HepG2 (cell line): ENCODE results near the gene MRPS11. TPM values are rescaled to one million over a fixed set of nuclear protein-coding genes. Genes with fewer than 3 reads are reported as not detected.
A peak's percentile ranks its signal among the peaks of the same experiment; 100 is the strongest.

ENCODE experiments used
- ATAC-seq: fragments of 200-7000 bp; cut with Tn5 transposase; 3 replicates; pipeline ENCODE4 v1.9.1; 2020; ENCODE audit warnings: mild to moderate bottlenecking, moderate library complexity
- BruUV-seq: library from RNA; stranded (reverse); fragments of 400-500 nt; replicated peaks from 2 replicates; lab custom pipeline; 2021; lab: Mats Ljungman, UMichigan
- CTCF ChIA-PET: fragments of 300-600 bp; formaldehyde crosslinking; extraction: SDS; loops from one replicate; lab custom pipeline; 2021; ENCODE audit warnings: low total read pairs, inconsistent platforms, low intra/inter-chr PET ratio; lab: Yijun Ruan, JAX
- POLR2A ChIA-PET: fragments of 350-600 bp; sonication (Branson Sonifier 250); formaldehyde crosslinking; loops from one replicate; lab custom pipeline; 2020; ENCODE audit warnings: antibody characterized with exemption, inconsistent platforms; lab: Yijun Ruan, JAX
- DNase-seq: peaks from one replicate; pipeline ENCODE4 v3.0.0-alpha.2; 2015; ENCODE audit warnings: low spot score
- FAIRE-seq: peaks from 3 replicates; lab custom pipeline; 2011; peaks lifted over from hg19 to GRCh38; lab: Jason Lieb, UNC
- H2AFZ ChIP-seq: one replicate; pipeline ENCODE4 v1.6.1; 2011; ENCODE audit warnings: low read length, inconsistent platforms
- H3K27ac ChIP-seq: fragments of 300-600 bp; 3 replicates; pipeline ENCODE4 v1.8.0; 2011; ENCODE audit warnings: mixed run types, mild to moderate bottlenecking, mixed read lengths, low read length, inconsistent platforms; ENCODE audit not compliant: insufficient read depth; ENCODE audit errors: extremely low read length
- H3K27me3 ChIP-seq, 2 experiments: fragments of 200-600 bp in 1 of 2; 2 replicates in 1 of 2; 3 replicates in 1 of 2; pipeline versions ENCODE4 v1.6.0 to v1.8.0; 2011; ENCODE audit warnings: low read length in 2 of 2, mild to moderate bottlenecking in 2 of 2, moderate library complexity in 2 of 2, inconsistent platforms in 1 of 2; ENCODE audit not compliant: insufficient read depth in 2 of 2, control insufficient read depth in 1 of 2
- H3K36me3 ChIP-seq, 2 experiments: fragments of 200-600 bp in 1 of 2; replicated peaks in 1 of 2; 2 replicates in 1 of 2; 3 replicates in 1 of 2; pipeline versions ENCODE4 v1.5.1 to v1.8.0; 2011; ENCODE audit warnings: low read length in 2 of 2, inconsistent platforms in 1 of 2; ENCODE audit not compliant: insufficient read depth in 2 of 2, control insufficient read depth in 1 of 2
- H3K4me1 ChIP-seq: 2 replicates; pipeline ENCODE4 v1.5.1; 2012; ENCODE audit warnings: low read length, inconsistent platforms; ENCODE audit not compliant: insufficient read depth
- H3K4me2 ChIP-seq: 2 replicates; pipeline ENCODE4 v1.6.0; 2011; ENCODE audit warnings: low read depth, low read length, inconsistent platforms
- H3K4me3 ChIP-seq, 3 experiments: fragments of 200-600 bp in 1 of 3; sonication (generic), shearing (Covaris generic) in 1 of 3; replicated peaks in 1 of 3; 2 replicates each; pipeline ENCODE4 v1.5.1; 2011 to 2016; ENCODE audit warnings: low read length in 3 of 3, inconsistent platforms in 2 of 3, low read depth in 2 of 3, mild to moderate bottlenecking in 2 of 3, control low read depth in 1 of 3, mixed read lengths in 1 of 3; ENCODE audit not compliant: insufficient read depth in 1 of 3
- H3K79me2 ChIP-seq: one replicate; pipeline ENCODE4 v1.6.1; 2011; ENCODE audit warnings: low read length, inconsistent platforms; ENCODE audit not compliant: insufficient read depth
- H3K9ac ChIP-seq: 2 replicates; pipeline ENCODE4 v1.6.0; 2011; ENCODE audit warnings: mild to moderate bottlenecking, low read depth, low read length, inconsistent platforms; ENCODE audit not compliant: insufficient read depth
- H3K9me3 ChIP-seq: 2 replicates; pipeline ENCODE4 v1.5.1; 2012; ENCODE audit warnings: mild to moderate bottlenecking, low read length
- H4K20me1 ChIP-seq: 2 replicates; pipeline ENCODE4 v1.6.0; 2011; ENCODE audit warnings: inconsistent platforms, mild to moderate bottlenecking, low read length, moderate library complexity; ENCODE audit not compliant: insufficient read depth
- MAFF ChIP-seq: IDR thresholded peaks from 2 replicates; pipeline ENCODE4 v1.6.1; 2011; ENCODE audit warnings: low read depth, low read length, improper control_type of control experiment
- MAFK ChIP-seq, 2 experiments: IDR thresholded peaks in 1 of 2; conservative IDR thresholded peaks in 1 of 2; 2 replicates each; pipeline ENCODE4 v1.6.1; 2011; ENCODE audit warnings: improper control_type of control experiment in 2 of 2, low read length in 2 of 2
- ZC3H4 ChIP-seq: sonication (generic); formaldehyde crosslinking; IDR thresholded peaks from 2 replicates; pipeline ENCODE4 v1.4.0; 2020; ENCODE audit warnings: missing genetic modification reagents, borderline replicate concordance
- ZEB1 ChIP-seq: IDR thresholded peaks from 2 replicates; pipeline ENCODE4 v1.6.1; 2012; ENCODE audit warnings: mild to moderate bottlenecking, low read depth, inconsistent platforms; ENCODE audit not compliant: insufficient replicate concordance
- ZNF17 ChIP-seq: sonication (generic); formaldehyde crosslinking; IDR thresholded peaks from 2 replicates; pipeline ENCODE4 v1.5.0; 2020; ENCODE audit warnings: mild to moderate bottlenecking, missing genetic modification reagents
- ZNF275 ChIP-seq: sonication (generic); formaldehyde crosslinking; IDR thresholded peaks from 2 replicates; pipeline ENCODE4 v1.8.0; 2022; ENCODE audit warnings: missing genetic modification reagents, mild to moderate bottlenecking, inconsistent platforms, borderline replicate concordance
- ZNF329 ChIP-seq: sonication (generic); formaldehyde crosslinking; IDR thresholded peaks from 2 replicates; pipeline ENCODE4 v1.9.0; 2021; ENCODE audit warnings: low read depth, mild to moderate bottlenecking, missing genetic modification reagents
- ZNF383 ChIP-seq: sonication (generic); formaldehyde crosslinking; IDR thresholded peaks from 2 replicates; pipeline ENCODE4 v1.4.0; 2020; ENCODE audit warnings: missing genetic modification reagents, mild to moderate bottlenecking, borderline replicate concordance
- ZNF761 ChIP-seq: sonication (generic); formaldehyde crosslinking; conservative IDR thresholded peaks from 2 replicates; pipeline ENCODE4 v1.4.0; 2020; ENCODE audit warnings: mild to moderate bottlenecking, missing genetic modification reagents
- WGBS: methylation state at CpG from one replicate; pipeline ENCODE4 v1.1.6; 2017; ENCODE audit warnings: low lambda C conversion rate; 5-methylcytosine and 5-hydroxymethylcytosine counted together
- in situ Hi-C: cut with HindIII; loops from 2 replicates; pipeline ENCODE4 v1.10.0; 2017; ENCODE audit warnings: low pct_unique_long_range_greater_than_20kb; ENCODE audit not compliant: extremely low pct_ligation_motif_present
- intact Hi-C: fragments of 100-400 bp; cut with micrococcal nuclease; formaldehyde crosslinking; loops from one replicate; pipeline ENCODE4 v1.10.0; 2022; ENCODE audit not compliant: unreplicated experiment
- polyA plus RNA-seq, 8 experiments: library from polyadenylated mRNA; depleted of rRNA in 3 of 8; stranded (reverse) in 7 of 8; unstranded in 1 of 8; fragments of >200 nt; fragmentation: Illumina TruSeq in 4 of 8; extraction: Trizol in 4 of 8; gene quantifications; 2 replicates each; pipeline versions ENCODE4 v1.2.1 to v1.2.3, GENCODE V29; 2011 to 2016; ENCODE audit warnings: low read depth in 4 of 8, missing spikeins in 1 of 8, mixed read lengths in 1 of 8; ENCODE audit not compliant: insufficient read depth in 1 of 8
- total RNA-seq, 5 experiments: library from RNA; depleted of rRNA; stranded (reverse); fragments of >200 nt; fragmentation: Illumina TruSeq; extraction: Trizol; gene quantifications; 2 replicates each; pipeline ENCODE4 v1.2.3, GENCODE V29; 2016; ENCODE audit warnings: low read depth in 1 of 5

Gene MRPS11
- total and polyA plus RNA-seq, 2 of the 13 experiments (the other 11 are each of a cell fraction or from before 2014, with no cell fraction given), result 50.1 to 72.7 TPM

DNA sequence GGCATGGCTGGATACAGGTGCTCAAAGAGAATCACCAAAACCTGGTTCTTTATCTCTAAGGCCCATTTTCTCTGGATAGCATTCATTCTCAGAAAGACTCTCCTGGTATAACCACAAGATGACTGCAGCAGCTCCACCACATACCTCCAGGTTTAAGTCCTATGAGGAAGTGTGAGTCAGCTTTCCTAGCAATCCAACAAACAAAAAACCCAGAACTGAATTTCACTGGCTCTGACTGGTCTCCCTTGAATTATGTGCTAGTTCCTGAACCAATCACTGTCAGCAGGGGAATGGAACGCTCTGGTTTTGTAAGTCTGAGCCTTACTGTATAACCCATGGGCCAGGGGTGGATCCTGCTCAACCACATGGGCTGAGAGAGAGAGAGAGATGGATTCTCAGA is 27.5 kb upstream of the MRPS11 start (continued):
- TF ChIP-seq ZNF275 (CRISPR knock-in tag), result no peak

DNA sequence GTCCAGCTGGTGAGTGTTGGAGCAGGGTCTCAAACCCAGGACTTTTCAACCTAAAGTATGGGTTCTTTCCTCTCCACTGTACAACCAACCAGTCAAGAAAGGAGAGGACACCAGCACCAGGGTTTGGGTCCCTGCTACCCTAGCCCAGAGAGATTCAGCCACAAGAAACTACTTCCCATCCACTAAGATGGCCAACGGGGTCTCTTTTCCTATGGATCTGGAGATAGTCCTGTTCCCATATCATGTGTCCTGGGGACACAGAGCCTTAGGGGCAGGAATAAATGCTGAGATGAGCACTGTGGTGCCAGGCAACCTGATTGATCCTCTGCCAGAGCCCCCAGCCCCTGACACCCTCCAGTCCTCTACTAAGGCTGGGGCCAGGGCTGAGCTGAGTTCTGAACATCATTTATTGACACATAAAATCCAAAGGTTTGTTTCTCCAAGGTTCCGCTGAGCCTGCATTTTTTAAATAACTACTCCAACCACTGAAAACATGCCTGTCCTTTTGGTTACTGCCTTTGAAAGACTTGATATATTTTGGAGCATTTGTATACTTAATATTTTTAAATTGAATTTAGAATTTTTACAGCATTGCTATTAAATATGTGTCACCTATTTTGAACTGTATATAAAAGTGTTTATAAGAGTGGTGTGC is 26.3 kb upstream of the MRPS11 start:
- Histone ChIP-seq H3K4me2 (no peak overlapping the region), H3K27me3 (no peaks in the 10 kb centered on the region), H3K4me3 (no peak overlapping the region), H3K27ac (no peak overlapping the region), H4K20me1 (no peaks in the 10 kb centered on the region), H3K36me3 (no peaks in the 10 kb centered on the region), H3K4me1 (no peaks in the 10 kb centered on the region), H3K9me3 (no peaks in the 10 kb centered on the region; the same call in 1 of the 2 replicates), H3K9ac (no peak overlapping the region), H3K79me2 (no peaks in the 10 kb centered on the region), H2AFZ (no peak overlapping the region)
- DNase-seq, result no peak
- intact Hi-C loops (loop anchor here (10.0 kb wide), 1 partner anchor 46 kb away; no protein-coding TSS in a partner anchor), in situ Hi-C loops (loop anchor here (10.0 kb wide), 1 partner anchor 196 kb away; no protein-coding TSS in a partner anchor)
- FAIRE-seq, result no peak
- BruUV-seq, result no TSS peak
- POLR2A ChIA-PET, result no interaction called here
- ATAC-seq, result no peak
- WGBS, result 53% methylated on average over 2 of the region's 2 CpGs
- TF ChIP-seq ZNF383 (CRISPR knock-in tag) (no peak), MAFK (conservative IDR thresholded peaks at IDR 0.05 in 1 of 2, IDR thresholded peaks at IDR 0.05 in 1 of 2; ENCODE audit: low read length in 2 of 2) (peak; percentile 65 to 69; a peak in 3 of 4 replicates), MAFF (0 out of 2 replicates have a peak, but pooled peaks have one; percentile 23), ZC3H4 (no peak), ZNF329 (CRISPR knock-in tag) (no peak), ZEB1 (no peak), ZNF761 (no peak), ZNF17 (CRISPR knock-in tag) (no peak)
- CTCF ChIA-PET, result no interaction called here
